Esophagus muscularis mucosa (tissue), 3 donors: Measurements from ENCODE around the gene RELB.

Experiments
- CTCF ChIP-seq, 3 experiments: fragments of 200-600 bp in 2 of 3; fragments of 450-650 bp in 1 of 3; sonication (generic) in 2 of 3; IDR thresholded peaks; one replicate each; pipeline ENCODE4 v1.5.1; 2017 to 2019; ENCODE audit warnings: antibody characterized with exemption in 3 of 3, mild to moderate bottlenecking in 2 of 3, moderate library complexity in 1 of 3
- POLR2A ChIP-seq: fragments of 450-650 bp; IDR thresholded peaks from one replicate; pipeline ENCODE4 v1.6.1; 2017; ENCODE audit warnings: antibody characterized with exemption, moderate library complexity, mild to moderate bottlenecking, low read depth
- POLR2AphosphoS5 ChIP-seq, 2 donors: sonication (generic); formaldehyde crosslinking; IDR thresholded peaks; one replicate each; pipeline ENCODE4 v1.6.1; 2017; ENCODE audit warnings: antibody characterized with exemption in 2 of 2

GRCh38 chr19:45082170-45082569 is 80.9 kb downstream of the RELB start:
- TF ChIP-seq CTCF (IDR thresholded peaks at IDR 0.05) (no peak), POLR2A (no peak), POLR2AphosphoS5 (IDR thresholded peaks at IDR 0.05) (no peak)
